Measurements from ENCODE around the gene OBSCN. TPM values are rescaled to one million over a fixed set of nuclear protein-coding genes. Genes with fewer than 3 reads are reported as not detected.

Gene OBSCN
- total RNA-seq, 2 experiments from 2014 or later = 29.5 to 45.2 TPM

- no peaks in the 10 kb centered on the region for H3K9me2 ChIP-seq (ENCODE audit: insufficient read depth, low read length)
These were observed 79.9 kb downstream of the OBSCN start for GRCh38 chr1:228287541-228288425.

DNA sequence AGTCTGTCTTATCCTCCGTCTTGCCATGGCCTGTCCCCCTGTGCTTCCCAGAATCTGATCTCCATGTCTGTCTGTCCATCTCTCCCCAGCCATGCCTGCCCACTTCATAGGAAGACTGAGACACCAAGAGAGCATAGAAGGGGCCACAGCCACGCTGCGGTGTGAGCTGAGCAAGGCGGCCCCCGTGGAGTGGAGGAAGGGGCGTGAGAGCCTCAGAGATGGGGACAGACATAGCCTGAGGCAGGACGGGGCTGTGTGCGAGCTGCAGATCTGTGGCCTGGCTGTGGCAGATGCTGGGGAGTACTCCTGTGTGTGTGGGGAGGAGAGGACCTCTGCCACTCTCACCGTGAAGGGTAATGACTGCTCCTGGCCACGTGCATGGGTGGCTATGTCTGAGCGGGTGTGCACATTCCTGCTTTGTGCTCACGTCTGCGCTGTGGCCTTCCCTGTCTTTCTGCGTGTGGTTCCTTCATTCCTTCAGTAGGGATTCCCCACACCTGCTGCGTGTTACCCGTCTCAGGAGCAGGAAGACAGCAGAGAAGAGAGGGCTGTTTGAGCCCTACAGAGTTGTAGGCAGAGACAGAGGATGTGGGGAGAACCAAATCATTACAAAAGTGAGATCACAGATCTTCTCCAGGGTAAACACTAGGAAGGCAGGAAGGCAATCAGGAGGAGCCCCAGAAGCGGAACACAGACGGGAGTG is 80.8 kb downstream of the OBSCN start:
- Histone ChIP-seq H3K79me2 (ENCODE audit: insufficient read depth, low read depth, low read length) (no peaks in the 10 kb centered on the region), H3K9me2 (ENCODE audit: insufficient read depth, low read length) (no peaks in the 10 kb centered on the region), H3K4me1 (ENCODE audit: insufficient read depth, low read length, poor library complexity, severe bottlenecking) (no peaks in the 10 kb centered on the region), H3K27ac (ENCODE audit: low read depth, low read length, poor library complexity, severe bottlenecking) (no peak overlapping the region), H3K4me3 (ENCODE audit: low read depth, low read length, poor library complexity, severe bottlenecking) (no peak overlapping the region), H3K9me3 (ENCODE audit: low read length) (no peaks in the 10 kb centered on the region), H3K36me3 (ENCODE audit: insufficient read depth, low read length) (peaks cover 2% of the 10 kb centered on the region; the same call in 1 of the 2 replicates), H4K20me1 (ENCODE audit: insufficient read depth, low read length) (no peaks in the 10 kb centered on the region), H2AFZ (ENCODE audit: low read length) (no peak overlapping the region), H3K4me2 (ENCODE audit: low read length) (no peak overlapping the region)
- DNase-seq (ENCODE audit: low spot score) = no peak
- TF ChIP-seq EZH2phosphoT487 (IDR thresholded peaks at IDR 0.05; ENCODE audit: borderline replicate concordance, low read depth, low read length) (no peak), CTCF (conservative IDR thresholded peaks at IDR 0.05; ENCODE audit: low read length) (no peak)
- ChIA-PET POLR2A (no interaction called here), CTCF (ENCODE audit: unreplicated experiment) (no interaction called here)
- intact Hi-C loops (cut with micrococcal nuclease; ENCODE audit: unreplicated experiment) = no loop called here
- no TSS peak for BruUV-seq (replicated peaks)

More at GRCh38 chr1:228287541-228288425, 79.9 kb downstream of the OBSCN start:
- intact Hi-C loops (cut with micrococcal nuclease; ENCODE audit: unreplicated experiment) = no loop called here
- ChIA-PET POLR2A (no interaction called here), CTCF (ENCODE audit: unreplicated experiment) (no interaction called here)
- no peak overlapping the region for H3K4me3 ChIP-seq (ENCODE audit: low read depth, low read length, poor library complexity, severe bottlenecking)
- no peak for TF ChIP-seq CTCF (conservative IDR thresholded peaks at IDR 0.05; ENCODE audit: low read length)
- TF ChIP-seq EZH2phosphoT487 (IDR thresholded peaks at IDR 0.05; ENCODE audit: borderline replicate concordance, low read depth, low read length) = no peak
- peaks cover 7% of the 10 kb centered on the region; the same call in 1 of the 2 replicates for H3K36me3 ChIP-seq (ENCODE audit: insufficient read depth, low read length)
- TSS peak; percentile 61 for BruUV-seq (replicated peaks)
- H3K27ac ChIP-seq (ENCODE audit: low read depth, low read length, poor library complexity, severe bottlenecking) = no peak overlapping the region
- no peak for DNase-seq (ENCODE audit: low spot score)
- no peak overlapping the region for H2AFZ ChIP-seq (ENCODE audit: low read length)
- H4K20me1 ChIP-seq (ENCODE audit: insufficient read depth, low read length) = no peaks in the 10 kb centered on the region
- no peaks in the 10 kb centered on the region for H3K79me2 ChIP-seq (ENCODE audit: insufficient read depth, low read depth, low read length)
- no peak overlapping the region for H3K4me2 ChIP-seq (ENCODE audit: low read length)
- no peaks in the 10 kb centered on the region for H3K9me3 ChIP-seq (ENCODE audit: low read length)
- H3K4me1 ChIP-seq (ENCODE audit: insufficient read depth, low read length, poor library complexity, severe bottlenecking) = no peaks in the 10 kb centered on the region

Data from OCI-LY7 (cell line).